ENCODE data around the gene ZBTB2. TPM values are rescaled to one million over a fixed set of nuclear protein-coding genes. Genes with fewer than 3 reads are reported as not detected.

ZBTB2 gene
- total RNA-seq, 1 experiment from 2014 or later: 14.3 TPM

GRCh38 chr6:151339369-151339768 lies 52.0 kb downstream of the ZBTB2 start:
- H3K4me1 Mint-ChIP-seq: 0 out of 2 replicates have a peak, but pooled peaks cover 4% of the 10 kb centered on the region
- H3K9me3 Mint-ChIP-seq: peaks cover 6% of the 10 kb centered on the region
- TF ChIP-seq ZMAT4 (CRISPR knock-in tag; IDR thresholded peaks at IDR 0.05): no peak
- TF ChIP-seq IRF1 (CRISPR knock-in tag; IDR thresholded peaks at IDR 0.05): no peak
- no peak for TF ChIP-seq MLX (CRISPR knock-in tag; IDR thresholded peaks at IDR 0.05)
- TF ChIP-seq ZNF281 (CRISPR knock-in tag; IDR thresholded peaks at IDR 0.05): no peak
- no peak for TF ChIP-seq ETV6 (CRISPR knock-in tag; IDR thresholded peaks at IDR 0.05)
- TF ChIP-seq JUN (CRISPR knock-in tag; IDR thresholded peaks at IDR 0.05): no peak
- TF ChIP-seq FOXP4 (CRISPR knock-in tag; IDR thresholded peaks at IDR 0.05): no peak
- ChIA-PET POLR2A (interaction anchor here (0.7 kb wide), 1 partner anchor 225 kb away, joined by 3 read pairs; no protein-coding TSS in a partner anchor), CTCF (interaction anchor here (0.7 to 1.3 kb wide), 2 partner anchors 13 to 447 kb away, joined by 3 read pairs; no protein-coding TSS in a partner anchor)
- no peak overlapping the region for H3K27ac Mint-ChIP-seq
- ATAC-seq (no peak), DNase-seq (ENCODE audit: low spot score) (no peak)
- H3K36me3 Mint-ChIP-seq: peaks cover 6% of the 10 kb centered on the region; the same call in 1 of the 2 replicates
- no peaks in the 10 kb centered on the region for H3K27me3 Mint-ChIP-seq (ENCODE audit: low read depth)
- H3K4me3 Mint-ChIP-seq: no peak overlapping the region

GRCh38 chr6:151338651-151339200 lies 52.6 kb downstream of the ZBTB2 start:
- no peak overlapping the region for H3K27ac Mint-ChIP-seq
- CTCF ChIA-PET: no interaction called here
- no peak for TF ChIP-seq EMX1 (CRISPR knock-in tag; IDR thresholded peaks at IDR 0.05)
- TF ChIP-seq ATF2 (CRISPR knock-in tag; IDR thresholded peaks at IDR 0.05; ENCODE audit: borderline replicate concordance, low read depth): no peak
- no peak for TF ChIP-seq FOXP1 (CRISPR knock-in tag; IDR thresholded peaks at IDR 0.05; ENCODE audit: borderline replicate concordance)
- no peak for TF ChIP-seq NR3C1 (CRISPR knock-in tag; conservative IDR thresholded peaks at IDR 0.05; ENCODE audit: low read depth)
- TF ChIP-seq ZNF532 (CRISPR knock-in tag; IDR thresholded peaks at IDR 0.05; ENCODE audit: borderline replicate concordance): no peak
- no peak for TF ChIP-seq SP1 (CRISPR knock-in tag; conservative IDR thresholded peaks at IDR 0.05)
- no peak for TF ChIP-seq ETV6 (CRISPR knock-in tag; IDR thresholded peaks at IDR 0.05)
- TF ChIP-seq ZNF317 (CRISPR knock-in tag; IDR thresholded peaks at IDR 0.05; ENCODE audit: borderline replicate concordance, low read depth): no peak
- TF ChIP-seq ERG (CRISPR knock-in tag; IDR thresholded peaks at IDR 0.05): no peak
- TF ChIP-seq IRF2 (CRISPR knock-in tag; IDR thresholded peaks at IDR 0.05; ENCODE audit: borderline replicate concordance, low read depth): no peak

More at GRCh38 chr6:151338651-151339200, 52.6 kb downstream of the ZBTB2 start:
- POLR2A ChIA-PET: no interaction called here
- ATAC-seq (no peak), DNase-seq (ENCODE audit: low spot score) (no peak)
- Mint-ChIP-seq H3K27me3 (ENCODE audit: low read depth) (no peaks in the 10 kb centered on the region), H3K36me3 (peaks cover 8% of the 10 kb centered on the region; the same call in 1 of the 2 replicates), H3K4me1 (0 out of 2 replicates have a peak, but pooled peaks cover 4% of the 10 kb centered on the region), H3K9me3 (peaks cover 6% of the 10 kb centered on the region), H3K4me3 (no peak overlapping the region)
